HUES64 (cell line): ENCODE data around the gene BSCL2.

ENCODE experiments used
- H3K27ac ChIP-seq: 2 replicates; pipeline ENCODE4 v1.7.0; 2013; ENCODE audit warnings: low read depth, low read length, inconsistent platforms
- H3K27me3 ChIP-seq: 2 replicates; pipeline ENCODE4 v1.6.1; 2013; ENCODE audit warnings: mild to moderate bottlenecking, low read length; ENCODE audit not compliant: insufficient read depth
- H3K36me3 ChIP-seq: 2 replicates; pipeline ENCODE4 v1.6.1; 2013; ENCODE audit warnings: mild to moderate bottlenecking, low read length; ENCODE audit not compliant: insufficient read depth
- H3K4me1 ChIP-seq: 2 replicates; pipeline ENCODE4 v1.6.1; 2013; ENCODE audit warnings: mild to moderate bottlenecking, low read length, moderate library complexity; ENCODE audit not compliant: insufficient read depth
- H3K4me3 ChIP-seq: 2 replicates; pipeline ENCODE4 v1.5.1; 2013; ENCODE audit warnings: mild to moderate bottlenecking, low read length, moderate library complexity
- H3K9ac ChIP-seq: 2 replicates; pipeline ENCODE4 v1.6.1; 2013; ENCODE audit warnings: mild to moderate bottlenecking, low read depth, low read length
- H3K9me3 ChIP-seq: 2 replicates; pipeline ENCODE4 v1.6.1; 2013; ENCODE audit warnings: low read depth, low read length; ENCODE audit not compliant: insufficient read depth
- WGBS: fragments of 150-250, 120-280 bp; methylation state at CpG from one replicate; pipeline ENCODE4 v1.1.7; 2013; ENCODE audit warnings: missing lambda C conversion rate; 5-methylcytosine and 5-hydroxymethylcytosine counted together

BSCL2 gene

GRCh38 chr11:62716206-62716605, 9.0 kb upstream of the BSCL2 start:
- 96% methylated on average over 5 of the region's 5 CpGs for WGBS
- no peaks in the 10 kb centered on the region for H3K9me3 ChIP-seq
- no peak overlapping the region for H3K9ac ChIP-seq
- H3K4me1 ChIP-seq, result no peaks in the 10 kb centered on the region
- no peaks in the 10 kb centered on the region for H3K27me3 ChIP-seq
- no peak overlapping the region for H3K4me3 ChIP-seq
- peaks cover 98% of the 10 kb centered on the region for H3K36me3 ChIP-seq
- no peak overlapping the region for H3K27ac ChIP-seq

DNA sequence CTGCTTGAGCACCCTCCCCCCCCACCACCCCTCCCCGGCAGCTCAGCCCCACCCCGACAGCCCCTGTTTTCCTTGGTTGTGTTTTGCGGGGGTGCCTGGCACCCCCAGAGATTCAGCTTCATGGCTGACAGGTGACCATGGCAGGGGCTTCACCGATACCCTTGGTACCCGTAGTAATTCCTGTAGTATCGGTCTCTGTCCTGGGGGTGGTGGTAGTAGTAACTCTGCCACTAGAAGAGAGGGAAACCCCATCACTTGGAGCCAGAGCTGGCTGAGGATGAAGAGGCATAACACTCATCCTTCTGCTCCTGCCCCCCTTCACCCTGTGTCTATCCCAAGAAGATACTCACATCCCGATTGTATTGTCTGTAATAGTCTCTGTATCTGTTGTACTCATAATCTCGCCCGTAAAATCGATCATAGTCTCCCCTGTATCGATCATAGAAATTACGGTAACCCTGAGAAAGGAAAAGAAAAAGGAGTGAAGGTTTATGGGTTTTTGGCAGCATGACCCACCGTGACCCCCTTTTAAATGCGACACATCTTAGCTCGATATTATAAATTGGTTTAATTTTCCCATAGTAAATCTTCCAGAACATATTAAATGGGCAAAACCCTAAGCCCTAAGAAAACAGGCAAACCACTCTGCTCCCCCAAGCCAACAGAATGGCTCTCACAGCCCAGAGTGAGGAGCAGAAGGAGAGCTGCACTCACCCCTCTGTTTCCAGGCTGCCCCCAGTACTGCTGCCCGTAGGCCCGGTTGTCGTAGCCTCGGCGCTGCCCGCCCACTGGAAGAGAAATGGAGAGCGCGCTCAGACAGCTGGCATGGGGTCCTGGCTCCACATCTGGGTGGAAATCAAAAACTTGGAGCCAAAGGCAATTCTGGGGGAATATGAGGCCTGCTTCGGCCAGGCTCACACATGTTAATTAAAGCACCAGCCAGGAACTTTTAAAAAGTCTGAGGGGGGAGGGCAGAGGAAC, 8.2 kb upstream of the BSCL2 start:
- peaks cover under 1% of the 10 kb centered on the region; the same call in 1 of the 2 replicates for H3K4me1 ChIP-seq
- H3K27ac ChIP-seq, result no peak overlapping the region
- no peaks in the 10 kb centered on the region for H3K27me3 ChIP-seq
- peaks cover 98% of the 10 kb centered on the region for H3K36me3 ChIP-seq
- H3K9ac ChIP-seq, result no peak overlapping the region
- no peak overlapping the region for H3K4me3 ChIP-seq
- H3K9me3 ChIP-seq, result no peaks in the 10 kb centered on the region
- 95% methylated on average over 24 of the region's 24 CpGs for WGBS

DNA sequence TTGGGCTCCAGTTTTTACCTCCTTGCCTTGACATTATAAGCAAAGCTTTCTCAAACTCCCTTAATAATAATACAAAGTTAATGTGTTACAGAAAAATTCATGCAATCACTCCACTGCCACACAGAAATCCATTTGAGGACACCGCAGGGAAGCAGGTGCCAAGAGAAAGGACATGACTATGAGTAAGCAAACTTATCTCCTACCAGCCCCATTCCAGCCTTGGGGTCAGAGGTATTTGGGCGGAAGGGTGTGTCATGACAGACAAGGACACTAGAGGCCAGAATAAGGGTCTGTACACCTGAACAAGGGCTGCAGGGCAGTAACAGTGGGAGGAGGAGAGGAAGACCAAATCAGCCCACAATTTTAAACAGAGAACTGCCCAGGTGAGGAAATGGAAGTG, 6.1 kb upstream of the BSCL2 start:
- 100% methylated on average over 1 of the region's 2 CpGs for WGBS
- Histone ChIP-seq H3K27ac (peak overlapping the region; percentile 12; the same call in 1 of the 2 replicates), H3K36me3 (peaks cover 81% of the 10 kb centered on the region), H3K9me3 (no peaks in the 10 kb centered on the region), H3K27me3 (no peaks in the 10 kb centered on the region), H3K4me3 (no peak overlapping the region), H3K9ac (no peak overlapping the region), H3K4me1 (peaks cover 9% of the 10 kb centered on the region)

DNA sequence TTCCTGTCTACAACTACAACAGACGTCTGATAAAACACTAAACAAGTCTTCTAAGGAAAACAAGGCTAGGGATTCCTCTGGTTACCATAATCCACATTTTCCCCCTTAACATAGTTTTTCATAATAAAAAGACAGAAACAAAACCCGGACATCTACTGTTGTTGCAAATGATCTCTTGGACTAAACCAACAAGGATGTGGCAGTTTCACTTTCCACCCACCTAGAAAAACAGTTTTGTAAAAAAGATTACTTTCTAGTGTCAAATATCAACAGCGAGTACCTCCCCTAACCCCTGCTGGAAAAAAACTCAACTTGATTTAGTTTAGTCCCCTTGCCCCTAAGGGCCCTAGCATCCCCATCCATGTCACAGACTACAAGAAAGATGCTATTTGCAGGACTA, 5.6 kb upstream of the BSCL2 start:
- no peak overlapping the region for H3K9ac ChIP-seq
- WGBS, result 96% methylated on average over 3 of the region's 3 CpGs
- no peaks in the 10 kb centered on the region for H3K9me3 ChIP-seq
- peaks cover 13% of the 10 kb centered on the region for H3K4me1 ChIP-seq
- no peaks in the 10 kb centered on the region for H3K27me3 ChIP-seq
- H3K27ac ChIP-seq, result no peak overlapping the region
- peaks cover 76% of the 10 kb centered on the region for H3K36me3 ChIP-seq
- H3K4me3 ChIP-seq, result no peak overlapping the region

DNA sequence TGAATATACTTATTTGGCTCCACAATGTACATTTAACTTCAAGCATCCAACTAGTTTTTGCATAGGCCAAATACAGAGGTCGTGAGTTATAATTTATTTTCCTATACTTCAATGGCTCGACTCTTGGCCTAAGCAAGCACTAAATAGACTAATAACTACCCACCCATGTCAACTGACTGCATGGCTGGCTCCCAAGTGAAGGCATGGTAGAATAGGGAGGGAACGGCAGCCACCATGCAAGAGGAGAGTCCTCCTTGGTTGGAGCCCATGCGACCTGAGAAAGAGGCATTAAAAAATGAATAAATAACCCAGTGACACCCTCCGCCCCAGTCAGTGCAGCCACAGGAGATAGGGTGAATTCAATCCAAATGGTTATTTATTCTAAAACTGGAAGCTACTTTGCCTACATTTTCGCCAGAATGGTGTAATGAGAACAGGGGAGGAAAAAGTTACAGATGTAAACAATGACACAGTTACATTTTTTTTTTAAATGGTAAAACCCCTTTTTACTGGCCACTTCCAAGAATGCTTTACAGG, 5.1 kb upstream of the BSCL2 start:
- Histone ChIP-seq H3K4me1 (peaks cover 17% of the 10 kb centered on the region), H3K27ac (no peak overlapping the region), H3K27me3 (no peaks in the 10 kb centered on the region), H3K4me3 (no peak overlapping the region), H3K9ac (no peak overlapping the region), H3K9me3 (no peaks in the 10 kb centered on the region), H3K36me3 (peaks cover 71% of the 10 kb centered on the region)
- WGBS, result 95% methylated on average over 6 of the region's 6 CpGs

- peaks cover 50% of the 10 kb centered on the region for H3K36me3 ChIP-seq
- no peaks in the 10 kb centered on the region for H3K27me3 ChIP-seq
- H3K9ac ChIP-seq, result peak overlapping the region; percentile 95
- H3K27ac ChIP-seq, result peak overlapping the region; percentile 99
- 76% methylated on average over 7 of the region's 7 CpGs for WGBS
- H3K9me3 ChIP-seq, result no peaks in the 10 kb centered on the region
- H3K4me1 ChIP-seq, result peaks cover 21% of the 10 kb centered on the region
- peak overlapping the region; percentile 82 for H3K4me3 ChIP-seq
Measured at GRCh38 chr11:62710001-62710345, 2.7 kb upstream of the BSCL2 start.

DNA sequence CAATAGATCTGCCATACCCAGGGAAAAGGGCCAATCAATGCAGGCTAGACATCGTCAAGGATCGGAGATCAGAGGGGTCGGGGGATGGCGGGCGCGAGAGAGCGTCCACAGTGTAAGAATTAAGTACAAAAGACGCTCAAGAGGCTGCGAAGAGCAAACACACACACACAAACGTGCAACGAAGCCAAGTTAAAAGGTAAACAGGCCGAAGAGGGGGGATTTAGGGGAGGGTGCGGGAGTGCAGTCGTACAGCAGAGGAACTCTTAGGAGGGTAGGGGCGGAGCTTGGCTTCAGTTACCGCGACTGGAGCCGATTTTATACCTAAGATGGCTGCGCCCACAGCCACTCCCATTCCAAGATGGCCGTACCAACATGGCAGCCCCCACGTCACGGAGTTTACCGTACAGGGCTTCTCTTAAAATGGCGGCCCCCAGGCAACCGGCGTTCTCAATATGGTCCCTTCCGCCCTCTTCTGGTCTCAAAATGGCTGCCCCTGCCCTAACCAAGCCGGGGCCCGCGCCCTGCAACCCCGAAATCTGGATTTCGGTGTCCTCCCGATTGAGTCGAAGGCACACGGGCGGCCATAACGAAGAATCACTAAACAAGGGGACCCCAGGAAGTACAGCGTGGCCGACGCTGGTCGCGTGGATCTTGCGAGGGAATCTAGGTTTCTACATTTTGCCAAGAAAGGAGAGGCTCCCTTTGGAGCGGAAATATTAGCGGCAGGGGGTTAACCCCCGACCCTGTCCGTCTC, 2.2 kb upstream of the BSCL2 start:
- peaks cover 47% of the 10 kb centered on the region for H3K36me3 ChIP-seq
- H3K4me3 ChIP-seq, result peak overlapping the region; percentile 82
- H3K27me3 ChIP-seq, result no peaks in the 10 kb centered on the region
- H3K9ac ChIP-seq, result peak overlapping the region; percentile 95
- peaks cover 21% of the 10 kb centered on the region for H3K4me1 ChIP-seq
- no peaks in the 10 kb centered on the region for H3K9me3 ChIP-seq
- WGBS, result 5% methylated on average over 47 of the region's 47 CpGs
- peak overlapping the region; percentile 99 for H3K27ac ChIP-seq

- peak overlapping the region; percentile 83 for H3K27ac ChIP-seq
Measured at GRCh38 chr11:62708793-62709192, 1.6 kb upstream of the BSCL2 start.

DNA sequence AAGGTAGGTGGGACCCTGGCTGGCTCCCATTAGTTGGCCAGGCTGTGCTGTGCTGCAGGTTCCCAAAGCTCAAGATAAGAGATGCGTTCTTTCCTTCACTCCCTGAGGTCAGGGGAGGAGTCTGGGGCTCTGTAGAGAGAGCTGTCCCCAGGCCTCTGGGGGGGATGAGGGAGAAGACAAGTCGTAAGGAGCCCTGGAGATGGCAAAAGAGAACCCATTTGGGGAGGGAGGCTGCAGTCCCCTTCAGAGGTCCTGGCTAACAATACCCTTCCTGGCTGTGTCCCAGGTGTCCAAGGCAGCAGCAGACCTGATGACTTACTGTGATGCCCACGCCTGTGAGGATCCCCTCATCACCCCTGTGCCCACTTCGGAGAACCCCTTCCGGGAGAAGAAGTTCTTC, 1.2 kb upstream of the BSCL2 start:
- WGBS, result 80% methylated on average over 5 of the region's 5 CpGs
- no peaks in the 10 kb centered on the region for H3K27me3 ChIP-seq
- peaks cover 37% of the 10 kb centered on the region for H3K36me3 ChIP-seq
- no peaks in the 10 kb centered on the region for H3K9me3 ChIP-seq
- H3K4me1 ChIP-seq, result peaks cover 21% of the 10 kb centered on the region
- peak overlapping the region; percentile 82 for H3K4me3 ChIP-seq
- H3K9ac ChIP-seq, result no peak overlapping the region
- H3K27ac ChIP-seq, result 0 out of 2 replicates have a peak overlapping the region, but pooled peaks have one; percentile 83

More at GRCh38 chr11:62708793-62709192, 1.6 kb upstream of the BSCL2 start:
- Histone ChIP-seq H3K9ac (peak overlapping the region; percentile 95), H3K4me3 (peak overlapping the region; percentile 82), H3K36me3 (peaks cover 41% of the 10 kb centered on the region), H3K4me1 (peaks cover 21% of the 10 kb centered on the region), H3K9me3 (no peaks in the 10 kb centered on the region), H3K27me3 (no peaks in the 10 kb centered on the region)
- 17% methylated on average over 7 of the region's 7 CpGs for WGBS

- Histone ChIP-seq H3K4me1 (peaks cover 21% of the 10 kb centered on the region), H3K9me3 (no peaks in the 10 kb centered on the region), H3K27ac (peak overlapping the region; percentile 80; the same call in 1 of the 2 replicates), H3K36me3 (peaks cover 26% of the 10 kb centered on the region), H3K4me3 (peak overlapping the region; percentile 81), H3K27me3 (no peaks in the 10 kb centered on the region), H3K9ac (peak overlapping the region; percentile 77)
- 8% methylated on average over 8 of the region's 8 CpGs for WGBS
Measured at GRCh38 chr11:62706850-62707247, 375 bp downstream of the BSCL2 start.
